ENCODE results near the gene ATP6V0A4.

- TF ChIP-seq POLR2A (IDR thresholded peaks at IDR 0.05) (no peak), POLR2AphosphoS5 (IDR thresholded peaks at IDR 0.05) (no peak)
These were observed 30.3 kb upstream of the ATP6V0A4 start for GRCh38 chr7:138828302-138828701.
